PFSK-1 (cell line): ENCODE results near the gene FYCO1.

Experiments used
- FOXP2 ChIP-seq: optimal IDR thresholded peaks from 2 replicates; pipeline ENCODE3; 2011; ENCODE audit warnings: borderline replicate concordance, control low read depth, inconsistent platforms; ENCODE audit not compliant: insufficient read depth; ENCODE audit errors: extremely low read length, extremely low read depth
- POLR2AphosphoS5 ChIP-seq: IDR thresholded peaks from 2 replicates; pipeline ENCODE4 v1.6.1; 2012; ENCODE audit warnings: low read depth, mild to moderate bottlenecking, control low read depth, low read length, moderate library complexity
- TAF1 ChIP-seq: IDR thresholded peaks from 2 replicates; pipeline ENCODE4 v1.6.1; 2012; ENCODE audit warnings: low read length, control low read depth, borderline replicate concordance; ENCODE audit not compliant: insufficient read depth
- TF ChIP-seq, protein P1 (sequence below), 2 experiments: IDR thresholded peaks; 2 replicates each; pipeline versions ENCODE4 v1.6.1 to v1.8.0; 2011 to 2012; ENCODE audit warnings: low read depth in 2 of 2, low read length in 2 of 2, control low read depth in 1 of 2, inconsistent platforms in 1 of 2, mild to moderate bottlenecking in 1 of 2, moderate library complexity in 1 of 2; ENCODE audit not compliant: insufficient read depth in 1 of 2

GRCh38 chr3:45964139-45964538 is 31.5 kb downstream of the FYCO1 start:
- TF ChIP-seq POLR2AphosphoS5, result no peak
- TF ChIP-seq, protein P1, sequence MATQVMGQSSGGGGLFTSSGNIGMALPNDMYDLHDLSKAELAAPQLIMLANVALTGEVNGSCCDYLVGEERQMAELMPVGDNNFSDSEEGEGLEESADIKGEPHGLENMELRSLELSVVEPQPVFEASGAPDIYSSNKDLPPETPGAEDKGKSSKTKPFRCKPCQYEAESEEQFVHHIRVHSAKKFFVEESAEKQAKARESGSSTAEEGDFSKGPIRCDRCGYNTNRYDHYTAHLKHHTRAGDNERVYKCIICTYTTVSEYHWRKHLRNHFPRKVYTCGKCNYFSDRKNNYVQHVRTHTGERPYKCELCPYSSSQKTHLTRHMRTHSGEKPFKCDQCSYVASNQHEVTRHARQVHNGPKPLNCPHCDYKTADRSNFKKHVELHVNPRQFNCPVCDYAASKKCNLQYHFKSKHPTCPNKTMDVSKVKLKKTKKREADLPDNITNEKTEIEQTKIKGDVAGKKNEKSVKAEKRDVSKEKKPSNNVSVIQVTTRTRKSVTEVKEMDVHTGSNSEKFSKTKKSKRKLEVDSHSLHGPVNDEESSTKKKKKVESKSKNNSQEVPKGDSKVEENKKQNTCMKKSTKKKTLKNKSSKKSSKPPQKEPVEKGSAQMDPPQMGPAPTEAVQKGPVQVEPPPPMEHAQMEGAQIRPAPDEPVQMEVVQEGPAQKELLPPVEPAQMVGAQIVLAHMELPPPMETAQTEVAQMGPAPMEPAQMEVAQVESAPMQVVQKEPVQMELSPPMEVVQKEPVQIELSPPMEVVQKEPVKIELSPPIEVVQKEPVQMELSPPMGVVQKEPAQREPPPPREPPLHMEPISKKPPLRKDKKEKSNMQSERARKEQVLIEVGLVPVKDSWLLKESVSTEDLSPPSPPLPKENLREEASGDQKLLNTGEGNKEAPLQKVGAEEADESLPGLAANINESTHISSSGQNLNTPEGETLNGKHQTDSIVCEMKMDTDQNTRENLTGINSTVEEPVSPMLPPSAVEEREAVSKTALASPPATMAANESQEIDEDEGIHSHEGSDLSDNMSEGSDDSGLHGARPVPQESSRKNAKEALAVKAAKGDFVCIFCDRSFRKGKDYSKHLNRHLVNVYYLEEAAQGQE (IDR thresholded peaks at IDR 0.05; ENCODE audit: insufficient read depth in 1 of 2, low read depth in 2 of 2, low read length in 2 of 2), result no peak
- no peak for TF ChIP-seq FOXP2
- TF ChIP-seq TAF1, result no peak
